H9 (cell line): Measurements from ENCODE around the gene CCDC9B. TPM values are rescaled to one million over a fixed set of nuclear protein-coding genes. Genes with fewer than 3 reads are reported as not detected.

Experiments used
- DNase-seq: peaks from one replicate; pipeline ENCODE4 v3.0.0-alpha.2; 2017
- H2AFZ ChIP-seq: one replicate; pipeline ENCODE4 v1.6.1; 2013; ENCODE audit warnings: mild to moderate bottlenecking, low read length, control low read depth, moderate library complexity
- H2AK5ac ChIP-seq: 2 replicates; pipeline ENCODE4 v1.6.1; 2013; ENCODE audit warnings: low read length, control low read depth, mixed read lengths; ENCODE audit not compliant: insufficient read length
- H2BK120ac ChIP-seq: one replicate; pipeline ENCODE4 v1.6.1; 2013; ENCODE audit warnings: low read depth, mild to moderate bottlenecking, low read length, control low read depth, inconsistent platforms; ENCODE audit not compliant: poor library complexity, severe bottlenecking
- H2BK12ac ChIP-seq: 2 replicates; pipeline ENCODE4 v1.6.1; 2013; ENCODE audit warnings: low read length, control low read depth, mixed read lengths, low read depth; ENCODE audit not compliant: insufficient read length
- H2BK15ac ChIP-seq: 2 replicates; pipeline ENCODE4 v1.6.1; 2013; ENCODE audit warnings: low read depth, low read length, control low read depth
- H2BK20ac ChIP-seq: one replicate; pipeline ENCODE4 v1.6.1; 2013; ENCODE audit warnings: low read depth, mild to moderate bottlenecking, low read length, control low read depth, inconsistent platforms; ENCODE audit not compliant: poor library complexity, severe bottlenecking
- H2BK5ac ChIP-seq: 2 replicates; pipeline ENCODE4 v1.6.1; 2013; ENCODE audit warnings: low read length, control low read depth, mixed read lengths; ENCODE audit not compliant: insufficient read length
- H3K14ac ChIP-seq: 2 replicates; pipeline ENCODE4 v1.6.1; 2013; ENCODE audit warnings: low read length, control low read depth; ENCODE audit not compliant: insufficient read depth
- H3K18ac ChIP-seq: 2 replicates; pipeline ENCODE4 v1.6.1; 2013; ENCODE audit warnings: low read depth, mild to moderate bottlenecking, mixed read lengths, low read length, control low read depth; ENCODE audit not compliant: insufficient read length
- H3K23ac ChIP-seq: 2 replicates; pipeline ENCODE4 v1.6.1; 2013; ENCODE audit warnings: low read length, control low read depth, mixed read lengths, low read depth; ENCODE audit not compliant: insufficient read length
- H3K23me2 ChIP-seq: 2 replicates; pipeline ENCODE4 v1.6.1; 2013; ENCODE audit warnings: low read depth, mild to moderate bottlenecking, mixed read lengths, low read length, control low read depth; ENCODE audit not compliant: insufficient read length, poor library complexity, severe bottlenecking
- H3K27ac ChIP-seq: 2 replicates; pipeline ENCODE4 v1.5.1; 2013; ENCODE audit warnings: low read length, control low read depth, mixed read lengths, low read depth; ENCODE audit not compliant: insufficient read length
- H3K27me3 ChIP-seq: 2 replicates; pipeline ENCODE4 v1.6.1; 2013; ENCODE audit warnings: low read length, control low read depth, inconsistent platforms; ENCODE audit not compliant: insufficient read depth
- H3K4ac ChIP-seq: 2 replicates; pipeline ENCODE4 v1.6.1; 2013; ENCODE audit warnings: low read depth, mild to moderate bottlenecking, control low read depth, inconsistent platforms, low read length, moderate library complexity
- H3K4me1 ChIP-seq: 2 replicates; pipeline ENCODE4 v1.6.1; 2013; ENCODE audit warnings: low read length, control low read depth, inconsistent platforms; ENCODE audit not compliant: insufficient read depth
- H3K4me2 ChIP-seq: 2 replicates; pipeline ENCODE4 v1.6.1; 2013; ENCODE audit warnings: low read length, control low read depth, mixed read lengths; ENCODE audit not compliant: insufficient read length, insufficient read depth
- H3K56ac ChIP-seq: 2 replicates; pipeline ENCODE4 v1.6.1; 2013; ENCODE audit warnings: low read depth, mild to moderate bottlenecking, mixed read lengths, low read length, control low read depth; ENCODE audit not compliant: insufficient read length
- H3K79me1 ChIP-seq: 2 replicates; pipeline ENCODE4 v1.6.1; 2013; ENCODE audit warnings: low read depth, mild to moderate bottlenecking, moderate library complexity, low read length, control low read depth, inconsistent platforms; ENCODE audit not compliant: insufficient read depth, poor library complexity, severe bottlenecking
- H3K79me2 ChIP-seq: 2 replicates; pipeline ENCODE4 v1.6.1; 2013; ENCODE audit warnings: low read length, control low read depth, inconsistent platforms; ENCODE audit not compliant: insufficient read depth
- H3K9ac ChIP-seq: 2 replicates; pipeline ENCODE4 v1.6.1; 2013; ENCODE audit warnings: low read length, control low read depth, mixed read lengths; ENCODE audit not compliant: insufficient read length; ENCODE audit errors: extremely low read depth
- H3K9me3 ChIP-seq: one replicate; pipeline ENCODE4 v1.6.1; 2013; ENCODE audit warnings: low read depth, low read length, inconsistent platforms; ENCODE audit not compliant: control insufficient read depth
- H3T11ph ChIP-seq: one replicate; pipeline ENCODE4 v1.6.1; 2013; ENCODE audit warnings: mild to moderate bottlenecking, low read length, control low read depth, inconsistent platforms
- H4K20me1 ChIP-seq: one replicate; pipeline ENCODE4 v1.6.1; 2013; ENCODE audit not compliant: control insufficient read depth, insufficient read length, insufficient read depth
- H4K5ac ChIP-seq: 2 replicates; pipeline ENCODE4 v1.6.1; 2013; ENCODE audit warnings: low read depth, mild to moderate bottlenecking, mixed read lengths, low read length, control low read depth; ENCODE audit not compliant: insufficient read length
- H4K8ac ChIP-seq: replicated peaks from 2 replicates; pipeline ENCODE4 v1.6.1; 2013; ENCODE audit warnings: low read length, control low read depth, mixed read lengths, low read depth; ENCODE audit not compliant: insufficient read length
- H4K91ac ChIP-seq: 2 replicates; pipeline ENCODE4 v1.6.1; 2013; ENCODE audit warnings: low read depth, mild to moderate bottlenecking, moderate library complexity, mixed read lengths, low read length, control low read depth; ENCODE audit not compliant: insufficient read length
- H3K27ac Mint-ChIP-seq, 3 experiments: 2 replicates in 2 of 3; 3 replicates in 1 of 3; pipeline ENCODE4 v1.8.0; 2020 to 2021; ENCODE audit warnings: mixed read lengths in 3 of 3, mild to moderate bottlenecking in 1 of 3, moderate library complexity in 1 of 3
- H3K27me3 Mint-ChIP-seq: 2 replicates; pipeline ENCODE4 v1.8.0; 2021; ENCODE audit warnings: low read depth, mild to moderate bottlenecking, moderate library complexity, mixed read lengths
- H3K36me3 Mint-ChIP-seq, 3 experiments: 2 replicates in 2 of 3; 3 replicates in 1 of 3; pipeline ENCODE4 v1.8.0; 2020 to 2021; ENCODE audit warnings: low read depth in 3 of 3, mixed read lengths in 3 of 3; ENCODE audit not compliant: insufficient read depth in 1 of 3
- H3K4me1 Mint-ChIP-seq, 2 experiments: 2 replicates each; pipeline ENCODE4 v1.8.0; 2020; ENCODE audit warnings: mixed read lengths in 2 of 2
- H3K4me3 Mint-ChIP-seq, 2 experiments: 2 replicates in 1 of 2; 3 replicates in 1 of 2; pipeline ENCODE4 v1.8.0; 2020 to 2021; ENCODE audit warnings: mild to moderate bottlenecking in 2 of 2, mixed read lengths in 2 of 2, moderate library complexity in 1 of 2
- H3K9me3 Mint-ChIP-seq, 2 experiments: 2 replicates in 1 of 2; 3 replicates in 1 of 2; pipeline ENCODE4 v1.8.0; 2020; ENCODE audit warnings: mild to moderate bottlenecking in 2 of 2, mixed read lengths in 2 of 2, moderate library complexity in 1 of 2
- WGBS: extraction: QIAGEN DNeasy Blood & Tissue Kit; methylation state at CpG from one replicate; pipeline ENCODE4 v1.1.7; 2013; ENCODE audit warnings: missing lambda C conversion rate, low lambda C conversion rate, mixed read lengths; ENCODE audit not compliant: insufficient read length; ENCODE audit errors: extremely low coverage; 5-methylcytosine and 5-hydroxymethylcytosine counted together
- total RNA-seq: library from RNA; stranded (reverse); gene quantifications from 2 replicates; pipeline ENCODE4 v1.2.1, GENCODE V29; 2021
- TF ChIP-seq, protein P1 (sequence below): fragments of 200-600 bp; sonication (generic); conservative IDR thresholded peaks from 3 replicates; pipeline ENCODE4 v1.8.0; 2021; ENCODE audit warnings: antibody characterized with exemption, mild to moderate bottlenecking

Gene CCDC9B
- total RNA-seq, 1 experiment from 2014 or later: 0.48 TPM

- H2BK20ac ChIP-seq: no peak overlapping the region
- H2AK5ac ChIP-seq: no peak overlapping the region
- no peak overlapping the region for H2BK15ac ChIP-seq
- H3K79me2 ChIP-seq: no peaks in the 10 kb centered on the region
- TF ChIP-seq, protein P1, sequence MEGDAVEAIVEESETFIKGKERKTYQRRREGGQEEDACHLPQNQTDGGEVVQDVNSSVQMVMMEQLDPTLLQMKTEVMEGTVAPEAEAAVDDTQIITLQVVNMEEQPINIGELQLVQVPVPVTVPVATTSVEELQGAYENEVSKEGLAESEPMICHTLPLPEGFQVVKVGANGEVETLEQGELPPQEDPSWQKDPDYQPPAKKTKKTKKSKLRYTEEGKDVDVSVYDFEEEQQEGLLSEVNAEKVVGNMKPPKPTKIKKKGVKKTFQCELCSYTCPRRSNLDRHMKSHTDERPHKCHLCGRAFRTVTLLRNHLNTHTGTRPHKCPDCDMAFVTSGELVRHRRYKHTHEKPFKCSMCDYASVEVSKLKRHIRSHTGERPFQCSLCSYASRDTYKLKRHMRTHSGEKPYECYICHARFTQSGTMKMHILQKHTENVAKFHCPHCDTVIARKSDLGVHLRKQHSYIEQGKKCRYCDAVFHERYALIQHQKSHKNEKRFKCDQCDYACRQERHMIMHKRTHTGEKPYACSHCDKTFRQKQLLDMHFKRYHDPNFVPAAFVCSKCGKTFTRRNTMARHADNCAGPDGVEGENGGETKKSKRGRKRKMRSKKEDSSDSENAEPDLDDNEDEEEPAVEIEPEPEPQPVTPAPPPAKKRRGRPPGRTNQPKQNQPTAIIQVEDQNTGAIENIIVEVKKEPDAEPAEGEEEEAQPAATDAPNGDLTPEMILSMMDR: no peak
- H3K4me1 Mint-ChIP-seq: peaks cover 61 to 66% of the 10 kb centered on the region in 2 experiments
- WGBS: no CpG with 5 or more reads among the region's 101 CpGs
- no peak overlapping the region for H2BK12ac ChIP-seq
- no peak overlapping the region for H3K23ac ChIP-seq
- no peak overlapping the region for H2BK5ac ChIP-seq
- H3K4ac ChIP-seq: no peak overlapping the region
- no peaks in the 10 kb centered on the region for H3K9me3 ChIP-seq
- peaks cover 38% of the 10 kb centered on the region for H3K27me3 Mint-ChIP-seq
- H3K4me1 ChIP-seq: peaks cover 25% of the 10 kb centered on the region; the same call in 1 of the 2 replicates
- H3K36me3 Mint-ChIP-seq: peaks cover 2 to 17% (median 6%) of the 10 kb centered on the region in 3 experiments; a peak in 4 of 7 replicates
- no peak for DNase-seq
- H3K18ac ChIP-seq: no peak overlapping the region
- H3K27ac Mint-ChIP-seq: no peak overlapping the region; a peak in 1 of 7 replicates
- peaks cover 10% of the 10 kb centered on the region for H3K23me2 ChIP-seq
- H3K79me1 ChIP-seq: no peaks in the 10 kb centered on the region
- peaks cover 0 to 6% of the 10 kb centered on the region in 2 experiments; a peak in 1 of 5 replicates for H3K9me3 Mint-ChIP-seq
- no peak overlapping the region for H4K91ac ChIP-seq
- no peak overlapping the region for H3K14ac ChIP-seq
- peak overlapping the region; percentile 58 for H3K4me2 ChIP-seq
- H3K27me3 ChIP-seq: no peaks in the 10 kb centered on the region; the same call in 1 of the 2 replicates
- no peak overlapping the region for H4K5ac ChIP-seq
- no peak overlapping the region for H2BK120ac ChIP-seq
- no peak overlapping the region for H2AFZ ChIP-seq
- no peak overlapping the region for H3T11ph ChIP-seq
- no peak overlapping the region for H3K56ac ChIP-seq
- H4K8ac ChIP-seq: no peak overlapping the region
- no peak overlapping the region for H3K27ac ChIP-seq
- H3K4me3 Mint-ChIP-seq: peak overlapping the region; percentile 67 to 85
- H4K20me1 ChIP-seq: no peaks in the 10 kb centered on the region
- H3K9ac ChIP-seq: no peak overlapping the region
Measured at GRCh38 chr15:40323953-40324937, 16.5 kb downstream of the CCDC9B start.
